ENCODE measurements around the gene TTC33.
A peak's percentile ranks its signal among the peaks of the same experiment; 100 is the strongest.
"Not testable (repeated sequence)": the region's sequence is repeated elsewhere in the genome, so short reads cannot be mapped to it uniquely, and the experiment has no call there.

TTC33 gene

DNA sequence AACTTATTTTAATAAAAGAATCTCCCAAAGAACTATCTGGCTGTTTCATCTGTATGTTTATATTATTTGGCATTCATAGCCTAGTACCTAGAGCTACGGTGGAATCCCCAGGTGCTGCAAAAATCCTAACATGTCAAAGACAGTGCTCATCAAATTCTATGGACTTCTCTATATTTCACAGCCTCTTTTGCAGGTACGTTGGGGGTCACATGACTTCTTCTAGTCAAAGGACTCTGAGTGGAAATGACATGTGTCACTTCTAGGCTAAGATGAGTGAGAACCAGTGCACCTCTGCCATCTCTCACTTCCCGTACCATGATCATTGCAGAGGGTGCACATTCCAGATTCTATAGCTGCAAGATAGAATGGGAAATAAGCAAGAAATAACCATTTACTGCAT, 148.6 kb downstream of the TTC33 start:
- no peak for DNase-seq (ENCODE audit: low read depth)

DNA sequence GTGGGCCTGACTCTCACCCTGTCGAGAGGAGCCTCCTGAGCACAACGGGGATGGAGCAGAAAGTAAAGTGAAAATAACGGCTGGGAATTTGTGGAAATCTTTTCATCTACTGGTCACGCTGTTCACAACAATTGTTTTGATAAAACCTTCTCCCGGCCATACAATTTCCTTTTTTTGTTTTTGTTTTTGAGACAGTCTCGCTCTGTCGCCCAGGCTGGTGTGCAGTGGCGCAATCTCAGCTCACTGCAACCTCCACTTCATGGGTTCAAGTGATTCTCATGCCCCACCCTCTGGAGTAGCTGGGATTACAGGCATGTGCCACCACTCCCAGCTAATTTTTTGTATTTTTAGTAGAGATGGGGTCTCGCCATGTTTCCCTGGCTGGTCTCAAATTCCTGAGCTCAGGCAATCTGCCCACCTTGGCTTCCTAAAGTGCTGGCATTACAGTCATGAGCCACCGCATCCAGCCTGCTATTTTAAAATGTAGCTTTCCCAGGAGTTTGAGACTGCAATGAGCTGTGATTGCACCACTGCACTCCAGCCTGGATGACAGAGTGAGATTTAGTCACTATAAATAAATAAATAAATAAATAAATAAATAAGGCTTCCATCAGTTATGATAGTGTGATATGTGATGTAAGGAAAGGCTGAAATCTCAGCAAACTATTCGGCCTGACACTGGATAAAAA, 149.5 kb downstream of the TTC33 start:
- no peak for DNase-seq (ENCODE audit: low read depth)

DNA sequence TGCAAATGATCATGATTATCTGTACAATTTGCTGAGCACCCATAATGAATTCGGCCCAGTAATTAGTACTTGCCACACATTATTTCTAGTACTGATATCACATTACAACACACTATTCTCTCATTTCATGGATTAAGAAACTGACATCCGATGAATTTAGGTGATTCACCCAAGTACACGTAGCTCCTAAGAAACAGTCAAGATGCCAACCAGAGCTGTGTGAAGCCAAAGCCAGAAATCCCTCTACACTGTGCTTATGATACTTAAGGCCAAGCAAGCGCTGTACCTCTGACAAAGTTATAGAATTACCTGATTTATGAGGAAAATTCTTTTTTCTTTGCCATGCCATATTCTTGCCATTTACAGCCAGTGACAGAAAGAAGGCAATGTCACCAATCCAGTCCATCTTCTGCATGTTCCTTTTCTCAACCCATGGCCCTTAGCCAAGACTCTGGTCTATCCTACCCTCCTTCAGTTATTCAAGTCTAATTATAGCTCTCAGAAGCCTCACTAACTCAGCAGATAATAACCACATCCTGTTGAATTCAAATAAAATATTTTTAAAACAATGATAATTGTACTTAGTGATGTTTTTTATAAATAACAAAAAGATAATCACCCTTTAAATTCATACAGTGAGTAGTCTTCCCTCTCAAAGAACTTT, 150.3 kb downstream of the TTC33 start:
- DNase-seq (ENCODE audit: low read depth) = peak; percentile 6

DNA sequence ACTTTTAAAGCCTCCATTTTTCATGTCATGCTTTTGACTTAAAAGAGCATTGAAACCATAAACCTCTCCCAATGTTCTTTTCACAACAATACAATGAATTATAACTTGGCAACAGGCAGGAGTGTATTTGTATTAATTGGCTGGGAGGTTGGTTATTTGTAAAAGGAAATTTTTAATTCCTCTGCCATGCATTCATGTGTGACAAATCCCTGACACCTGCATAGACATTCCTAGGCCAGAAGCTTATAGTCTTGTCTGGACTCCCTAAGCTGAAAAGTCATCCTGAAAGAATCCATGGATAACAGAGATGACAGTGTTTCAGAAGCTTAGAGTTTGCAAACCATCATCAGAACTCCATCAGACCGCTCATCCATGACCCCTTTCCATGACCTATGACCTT, 152.4 kb downstream of the TTC33 start:
- DNase-seq (ENCODE audit: low read depth) = no peak

DNA sequence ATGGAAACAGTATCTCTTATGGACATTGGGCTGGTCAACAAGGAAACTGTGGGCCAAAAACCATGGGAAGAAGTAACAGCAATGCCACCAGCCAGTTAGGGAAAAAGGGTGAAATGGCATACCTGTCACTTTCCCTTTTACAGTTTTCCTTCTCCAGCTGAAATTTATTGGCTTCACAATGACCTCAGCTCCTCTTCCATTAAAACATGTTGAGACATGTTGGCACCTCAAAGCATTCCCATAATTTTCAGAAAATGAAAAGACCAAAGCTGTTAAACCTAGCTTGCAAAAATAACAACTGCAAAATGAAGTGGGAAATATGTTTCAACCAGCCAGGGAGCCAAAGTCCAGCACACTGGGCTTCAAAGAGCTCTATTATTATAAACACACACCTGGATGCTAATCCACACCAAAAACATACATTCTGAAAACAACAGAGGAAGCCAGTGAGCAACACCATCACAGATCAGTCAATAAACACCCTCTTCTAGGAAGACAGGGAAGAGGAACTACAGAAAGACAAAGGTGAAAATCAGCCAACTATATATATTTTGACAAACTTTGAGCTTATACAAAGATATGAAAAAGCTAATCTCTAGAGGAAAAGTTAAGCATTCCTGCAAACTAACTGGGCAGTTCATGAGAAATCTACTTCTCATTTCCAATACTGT, 154.4 kb downstream of the TTC33 start:
- no peak for DNase-seq (ENCODE audit: low read depth)

DNA sequence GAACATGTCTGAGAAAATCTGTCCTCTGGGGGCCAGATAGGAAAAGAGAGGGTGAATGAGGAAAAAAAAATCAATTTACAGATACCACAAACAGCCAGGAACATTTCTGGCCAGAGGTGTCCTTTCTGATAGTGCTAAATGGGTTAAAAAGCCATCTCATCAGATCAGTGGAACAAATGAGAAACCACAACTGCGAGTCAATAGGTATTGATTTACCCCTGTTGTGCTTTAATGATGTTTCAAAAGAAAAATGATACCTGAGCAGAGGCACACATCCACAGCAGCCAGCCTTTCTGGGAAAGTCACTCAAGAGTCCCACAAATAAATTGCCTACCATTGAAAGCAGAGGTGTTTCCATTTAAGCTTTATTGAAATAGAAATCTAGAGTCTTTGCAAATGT, 155.4 kb downstream of the TTC33 start:
- no peak for DNase-seq (ENCODE audit: low read depth)

DNA sequence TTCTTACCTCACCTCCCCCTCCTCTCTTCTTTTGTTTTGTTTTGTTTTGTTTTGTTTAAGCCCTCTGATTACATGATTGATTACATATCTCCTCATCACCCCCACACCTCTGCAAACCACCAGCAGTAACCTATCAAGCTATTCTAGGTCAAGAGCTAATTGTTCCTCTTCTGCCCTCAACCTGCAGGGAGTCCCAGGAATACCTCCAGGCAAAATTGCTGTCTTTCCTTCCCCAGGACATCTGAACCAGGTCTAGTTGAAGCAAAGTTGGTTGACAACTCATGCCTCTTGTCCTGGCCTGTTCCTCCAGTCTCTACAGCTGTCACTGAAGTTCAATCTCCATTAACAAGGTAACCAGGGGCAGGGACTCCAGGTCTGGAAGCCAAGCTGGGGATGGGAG, 156.1 kb downstream of the TTC33 start:
- no peak for DNase-seq (ENCODE audit: low read depth)

DNA sequence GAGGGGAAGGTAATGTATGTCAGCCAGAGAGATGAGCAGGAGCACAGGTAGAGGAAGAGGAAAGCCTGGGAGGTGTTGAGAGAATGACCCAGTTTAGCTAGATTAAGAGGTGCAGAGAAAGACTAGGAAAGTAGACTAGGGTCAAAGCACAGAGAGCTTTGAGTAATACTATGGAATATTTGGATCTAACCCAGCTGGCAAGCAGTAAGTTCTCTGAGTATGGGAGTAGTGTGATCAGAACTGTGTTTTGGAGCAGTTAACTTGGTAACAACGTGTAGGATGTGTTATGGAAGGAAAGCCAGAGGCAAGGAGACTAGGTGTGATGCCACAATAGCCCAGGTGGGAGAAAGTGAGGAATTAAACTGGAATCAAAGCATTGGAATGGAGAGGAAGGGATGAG, 160.9 kb downstream of the TTC33 start:
- DNase-seq (ENCODE audit: low read depth) = peak; percentile 8

DNA sequence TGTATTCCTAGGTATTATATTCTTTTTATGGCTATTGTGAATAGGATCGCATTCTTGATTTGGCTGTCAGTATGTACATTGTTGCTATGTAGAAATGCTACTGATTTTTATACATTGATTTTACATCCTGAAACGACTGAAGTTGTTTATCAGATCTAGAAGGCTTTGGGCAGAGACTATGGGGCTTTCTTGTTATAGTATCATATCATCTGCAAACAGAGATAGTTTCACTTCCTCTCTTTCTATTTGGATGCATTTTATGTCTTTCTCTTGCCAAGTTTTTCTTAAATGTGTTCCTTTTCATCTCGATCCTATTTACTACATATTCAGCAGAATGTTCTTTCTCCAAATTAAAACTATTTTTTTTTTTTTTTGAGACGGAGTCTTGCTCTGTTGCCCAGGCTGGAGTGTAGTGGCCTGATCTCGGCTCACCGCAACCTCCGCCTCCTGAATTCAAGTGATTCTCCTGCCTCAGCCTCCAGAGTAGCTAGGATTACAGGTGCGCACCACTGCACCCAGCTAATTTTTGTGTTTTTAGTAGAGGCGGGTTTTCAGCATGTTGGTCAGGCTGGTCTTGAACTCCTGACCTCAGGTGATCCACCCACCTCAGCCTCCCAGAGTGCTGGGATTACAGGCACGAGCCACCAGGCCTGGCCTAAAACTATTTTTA, 163.9 kb downstream of the TTC33 start:
- not testable (repeated sequence) for DNase-seq (ENCODE audit: low read depth)

DNA sequence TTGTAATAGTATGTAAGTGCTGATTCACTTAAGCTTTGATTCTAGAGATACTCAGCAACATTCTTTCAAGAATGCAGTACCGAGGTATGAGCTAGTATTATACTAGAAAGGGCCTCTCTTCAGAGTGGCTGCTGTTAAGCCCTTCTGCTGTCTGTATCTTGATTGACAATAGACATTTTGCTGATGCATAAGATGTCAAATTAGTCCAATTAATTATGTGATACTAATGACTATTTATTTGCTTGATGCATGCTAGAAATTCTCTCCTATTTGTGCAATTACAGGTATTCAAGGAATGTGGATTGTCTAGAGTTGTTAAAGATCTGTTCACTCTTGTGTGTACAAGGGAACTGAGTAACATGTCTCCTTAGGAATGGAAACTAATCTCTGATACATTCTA, 168.4 kb downstream of the TTC33 start:
- no peak for DNase-seq (ENCODE audit: low read depth)

DNA sequence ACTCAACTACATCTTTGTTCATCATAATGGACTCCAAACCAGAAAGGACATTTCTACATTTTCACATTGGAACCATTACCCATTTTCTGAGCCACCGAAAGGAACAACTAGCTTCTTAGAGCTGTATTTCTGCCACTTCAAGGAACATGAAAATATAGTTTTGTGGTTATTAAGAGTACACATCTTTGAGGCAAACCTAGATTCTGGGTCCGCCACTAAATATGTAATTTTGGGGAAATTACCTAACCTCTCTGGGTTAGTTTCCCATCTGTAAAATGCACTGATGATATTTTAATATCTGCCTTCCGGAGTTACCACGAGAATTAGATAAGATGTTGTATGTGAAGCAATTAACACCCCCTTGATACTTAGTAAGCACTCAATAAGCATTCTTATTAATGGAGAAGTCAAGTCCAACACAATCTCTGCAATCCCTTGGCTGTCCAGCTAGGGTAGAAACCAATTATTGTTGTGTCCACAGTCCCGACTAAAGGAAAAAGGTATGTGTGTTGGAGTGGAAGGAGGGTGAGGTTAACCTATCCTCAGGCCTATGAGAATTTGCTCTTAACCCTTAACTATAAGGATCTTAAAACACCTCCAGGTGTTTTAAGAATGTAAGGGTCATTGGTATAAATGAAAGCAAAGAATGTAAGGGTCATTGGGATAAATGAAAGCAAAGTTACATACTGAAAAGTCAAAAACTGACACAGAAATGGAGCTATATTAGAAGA, 170.1 kb downstream of the TTC33 start:
- DNase-seq (ENCODE audit: low read depth) = no peak

DNA sequence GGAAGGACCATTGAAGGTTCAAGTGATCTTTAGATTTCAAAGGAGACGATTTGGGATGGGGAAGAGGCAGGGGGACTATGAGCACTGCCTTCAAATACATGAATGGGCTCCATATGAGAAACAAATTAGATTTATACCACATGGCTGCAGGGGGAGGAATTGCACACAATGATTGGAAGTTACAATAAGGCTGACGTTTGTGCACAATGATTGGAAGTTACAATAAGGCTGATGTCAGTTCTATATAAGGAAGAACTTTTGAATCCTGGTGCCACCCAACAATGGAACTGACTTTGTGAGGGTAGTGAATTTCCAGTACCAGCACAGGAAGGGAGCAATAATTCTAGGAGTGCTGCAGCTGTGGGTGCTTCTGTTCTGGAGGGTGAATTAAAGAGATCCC, 171.7 kb downstream of the TTC33 start:
- DNase-seq (ENCODE audit: low read depth) = no peak

DNA sequence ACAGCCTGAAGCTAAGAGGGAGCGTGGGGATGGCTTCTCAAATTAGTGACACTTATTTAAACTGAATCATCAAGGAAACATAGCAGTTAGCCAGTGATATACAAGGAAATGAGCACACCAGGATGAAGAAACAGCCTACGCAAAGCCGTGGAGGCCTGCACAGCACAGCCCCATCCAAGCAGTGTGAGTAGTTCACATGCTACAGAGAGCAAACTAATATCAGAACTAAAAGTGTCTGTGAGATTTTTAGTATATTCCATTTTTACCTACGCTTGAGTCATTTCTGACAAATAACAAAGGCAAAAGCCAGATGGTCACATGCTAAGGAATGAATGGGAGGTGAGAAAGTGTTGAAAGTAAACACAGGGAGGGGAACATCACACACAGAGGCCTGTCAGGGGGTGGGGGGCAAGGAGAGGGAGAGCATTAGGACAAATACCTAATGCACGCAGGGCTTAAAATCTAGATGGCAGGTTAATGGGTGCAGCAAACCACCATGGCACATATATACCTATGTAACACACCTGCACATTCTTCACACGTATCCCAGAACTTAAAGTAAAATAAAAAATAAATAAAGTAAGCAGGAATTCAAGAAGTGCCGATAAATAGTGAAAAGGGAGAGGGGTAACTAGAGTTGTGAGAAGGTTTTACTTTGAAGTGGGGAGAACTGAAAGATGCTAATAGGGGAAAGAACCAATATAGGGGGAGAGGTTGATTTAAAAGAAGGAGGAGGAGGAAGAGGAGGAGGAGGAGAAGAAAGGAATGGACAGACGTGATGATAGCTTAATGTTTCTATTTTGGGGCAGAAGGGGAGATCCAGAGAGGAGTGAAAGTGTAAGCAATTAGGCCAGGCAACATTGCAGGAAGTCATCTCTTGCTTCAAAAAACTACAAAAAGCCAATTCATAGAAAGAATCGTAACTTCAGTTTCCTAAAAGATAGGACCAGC, 177.0 kb downstream of the TTC33 start:
- no peak for DNase-seq (ENCODE audit: low read depth)

DNA sequence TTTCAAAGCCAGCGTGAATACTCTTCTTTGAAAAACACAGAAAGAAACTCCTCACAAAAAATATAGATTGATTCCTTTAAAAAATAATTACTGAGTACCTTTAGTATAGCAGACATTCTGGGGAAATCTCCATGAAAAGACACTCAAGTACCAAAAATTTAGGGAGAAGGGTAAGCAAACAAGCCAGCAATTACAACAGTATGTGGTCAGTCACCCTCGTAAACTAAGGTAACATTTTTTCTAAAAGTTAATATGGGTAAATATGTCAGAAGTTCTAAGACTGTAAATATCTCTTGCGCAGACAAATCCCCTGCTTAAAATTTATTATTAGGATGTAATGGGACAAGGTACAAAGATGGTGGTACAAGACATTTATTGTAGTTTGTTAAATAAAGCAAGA, 178.0 kb downstream of the TTC33 start:
- no peak for DNase-seq (ENCODE audit: low read depth)

DNA sequence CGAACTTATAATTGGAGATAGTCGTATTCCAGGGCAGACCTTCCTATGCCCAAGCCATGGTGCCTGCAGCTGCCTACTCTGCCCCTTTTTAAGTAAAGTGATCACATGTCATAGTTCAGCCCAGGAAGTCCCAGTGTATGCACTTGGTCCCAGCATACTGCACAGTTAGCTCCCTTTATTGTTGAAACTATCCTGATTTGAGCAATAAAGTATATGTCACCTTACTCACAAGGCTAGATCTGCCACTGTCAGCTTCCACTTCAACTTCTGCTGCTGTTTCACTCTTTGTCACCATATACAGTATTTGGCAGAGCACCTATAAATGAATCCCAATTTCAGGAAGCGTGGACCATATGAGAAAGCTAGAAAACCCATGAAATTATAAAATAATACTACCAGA, 179.8 kb downstream of the TTC33 start:
- DNase-seq (ENCODE audit: low read depth) = no peak

DNA sequence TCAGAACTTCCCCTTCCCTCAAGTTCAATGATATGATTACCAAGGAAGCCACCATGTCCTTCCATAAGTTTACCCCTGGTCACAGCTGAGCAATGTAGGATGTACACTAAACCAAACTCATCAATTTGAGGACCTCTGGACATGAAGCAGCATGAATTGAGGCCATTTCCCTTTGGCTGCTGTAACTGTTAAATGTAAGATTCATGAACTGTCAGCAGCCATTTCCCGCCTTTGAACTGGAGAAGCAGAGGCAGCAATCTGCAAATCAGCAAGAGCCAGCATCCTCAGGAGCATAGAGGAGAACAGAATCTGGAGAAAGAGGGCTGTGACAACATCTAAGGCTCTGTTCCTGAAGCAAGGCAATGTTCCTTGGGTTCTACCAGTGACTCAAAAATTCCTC, 180.3 kb downstream of the TTC33 start:
- DNase-seq (ENCODE audit: low read depth) = no peak

DNA sequence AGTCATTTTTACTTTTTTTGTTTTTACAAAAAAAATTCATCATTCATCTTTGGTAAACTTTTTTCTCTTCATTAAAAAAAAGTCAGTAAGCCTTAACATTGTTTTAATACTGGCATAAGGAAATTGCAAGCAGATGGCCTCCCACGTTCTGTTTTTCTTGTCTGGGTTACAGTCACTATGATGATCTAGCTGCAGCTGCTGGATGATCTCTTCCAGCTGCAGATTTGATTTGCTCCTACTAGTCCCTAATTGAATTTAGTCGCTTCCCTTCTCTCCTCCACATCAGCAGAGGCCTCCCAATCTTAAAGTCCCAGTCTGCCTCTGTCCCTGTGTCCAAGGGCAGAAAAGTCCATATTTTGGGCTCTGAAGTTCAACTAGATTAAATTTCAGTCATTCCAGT, 182.8 kb downstream of the TTC33 start:
- peak; percentile 92 for DNase-seq (ENCODE audit: low read depth)

DNA sequence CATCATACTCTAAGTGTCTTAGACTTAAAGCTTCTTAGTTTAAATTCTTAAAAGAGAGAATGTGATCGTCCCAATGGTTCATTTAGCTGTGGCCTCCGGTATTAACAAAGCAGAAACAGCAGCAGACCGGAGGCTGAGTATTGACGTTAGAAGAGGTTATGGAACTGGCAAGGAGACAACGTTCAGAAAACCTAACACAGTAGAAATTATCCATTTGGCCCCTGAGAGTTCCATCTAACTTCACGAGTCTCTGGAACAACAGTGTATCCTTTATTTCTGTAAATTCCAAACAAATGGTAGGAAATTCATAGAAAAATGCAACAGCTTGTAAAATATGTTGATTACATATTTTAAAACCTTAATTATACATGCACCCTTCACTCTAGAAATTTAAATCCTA, 183.4 kb downstream of the TTC33 start:
- DNase-seq (ENCODE audit: low read depth) = no peak

DNA sequence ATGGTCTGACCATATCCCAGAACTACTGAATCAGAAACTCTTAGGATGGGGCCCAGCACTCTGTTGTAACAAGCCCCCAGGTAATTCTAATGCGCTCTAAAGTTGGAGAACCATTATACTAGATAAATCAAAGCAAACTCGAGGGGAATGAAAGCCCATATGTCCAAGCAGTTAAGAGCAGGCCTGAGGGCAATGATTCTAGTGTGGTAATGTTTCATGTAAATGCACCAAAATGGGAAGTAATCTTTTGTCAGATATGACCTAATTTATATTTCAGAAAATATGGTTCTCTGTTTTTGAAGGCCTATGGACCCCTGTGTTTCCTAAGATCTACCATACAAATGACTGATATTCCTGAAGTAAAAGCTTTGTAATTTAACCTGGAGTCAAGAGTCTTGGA, 184.0 kb downstream of the TTC33 start:
- DNase-seq (ENCODE audit: low read depth) = no peak

DNA sequence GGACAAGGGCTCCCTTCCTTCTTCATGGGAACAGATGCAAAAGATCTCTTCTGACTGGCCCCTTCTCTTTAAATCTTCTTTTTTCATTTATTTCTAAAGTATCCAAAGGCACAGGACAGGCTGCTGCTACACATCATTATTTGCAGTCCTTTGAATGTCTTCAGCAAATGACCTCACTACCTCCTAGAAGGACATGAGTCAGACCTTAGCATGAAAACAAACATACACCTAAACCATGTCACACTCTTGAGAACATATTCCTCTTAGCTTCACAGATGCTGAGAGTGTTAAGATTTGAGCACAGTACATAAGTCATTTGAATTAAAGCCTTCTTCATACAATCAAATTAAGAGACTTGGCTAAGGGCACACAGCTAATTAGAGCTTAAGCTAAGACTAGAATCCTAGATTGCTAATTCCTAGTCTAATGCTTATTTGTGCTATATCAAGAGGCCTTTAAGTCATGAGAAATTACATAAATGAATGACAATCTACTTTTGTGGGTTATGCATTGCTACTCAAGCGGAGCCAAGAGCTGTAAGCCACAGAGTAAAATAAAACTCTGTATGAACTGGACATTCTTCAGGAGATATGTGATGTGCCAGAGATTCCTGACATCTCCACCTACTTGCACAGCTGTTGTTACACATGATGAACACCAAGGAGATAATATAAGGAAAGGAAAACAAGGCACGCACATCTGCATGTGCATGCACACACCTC, 185.2 kb downstream of the TTC33 start:
- DNase-seq (ENCODE audit: low read depth) = peak; percentile 42
